Measurements from ENCODE around the gene ZNF175. TPM values are rescaled to one million over a fixed set of nuclear protein-coding genes. Genes with fewer than 3 reads are reported as not detected.

The ZNF175 gene
- total and polyA plus RNA-seq, 12 donors: 2.1 to 14.5 (median 6.6) TPM

- intact Hi-C loops (cut with DNase I): no loop called here
- no peaks in the 10 kb centered on the region for H3K27me3 ChIP-seq
- H3K9me3 ChIP-seq (replicated peaks in 1 of 3): no peaks in the 10 kb centered on the region
- no peak overlapping the region for H3K27ac ChIP-seq
- TF ChIP-seq, protein P1, sequence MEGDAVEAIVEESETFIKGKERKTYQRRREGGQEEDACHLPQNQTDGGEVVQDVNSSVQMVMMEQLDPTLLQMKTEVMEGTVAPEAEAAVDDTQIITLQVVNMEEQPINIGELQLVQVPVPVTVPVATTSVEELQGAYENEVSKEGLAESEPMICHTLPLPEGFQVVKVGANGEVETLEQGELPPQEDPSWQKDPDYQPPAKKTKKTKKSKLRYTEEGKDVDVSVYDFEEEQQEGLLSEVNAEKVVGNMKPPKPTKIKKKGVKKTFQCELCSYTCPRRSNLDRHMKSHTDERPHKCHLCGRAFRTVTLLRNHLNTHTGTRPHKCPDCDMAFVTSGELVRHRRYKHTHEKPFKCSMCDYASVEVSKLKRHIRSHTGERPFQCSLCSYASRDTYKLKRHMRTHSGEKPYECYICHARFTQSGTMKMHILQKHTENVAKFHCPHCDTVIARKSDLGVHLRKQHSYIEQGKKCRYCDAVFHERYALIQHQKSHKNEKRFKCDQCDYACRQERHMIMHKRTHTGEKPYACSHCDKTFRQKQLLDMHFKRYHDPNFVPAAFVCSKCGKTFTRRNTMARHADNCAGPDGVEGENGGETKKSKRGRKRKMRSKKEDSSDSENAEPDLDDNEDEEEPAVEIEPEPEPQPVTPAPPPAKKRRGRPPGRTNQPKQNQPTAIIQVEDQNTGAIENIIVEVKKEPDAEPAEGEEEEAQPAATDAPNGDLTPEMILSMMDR (IDR thresholded peaks at IDR 0.05): no peak
- TF ChIP-seq POLR2A (IDR thresholded peaks at IDR 0.05): no peak
- no peak for DNase-seq
- no peaks in the 10 kb centered on the region for H3K36me3 ChIP-seq (replicated peaks in 1 of 2)
- 59 to 62% (median 60%) methylated on average over 6 of the region's 6 CpGs for WGBS, 4 donors
- no peak overlapping the region for H3K4me3 ChIP-seq
- H3K4me1 ChIP-seq (replicated peaks in 1 of 2): no peaks in the 10 kb centered on the region
These were observed 36.0 kb downstream of the ZNF175 start for GRCh38 chr19:51607077-51607476.

- no peak for TF ChIP-seq POLR2A (IDR thresholded peaks at IDR 0.05)
- TF ChIP-seq, protein P1 (IDR thresholded peaks at IDR 0.05): peak; percentile 21 to 75 (median 48)
- Histone ChIP-seq H3K36me3 (replicated peaks in 1 of 2) (no peaks in the 10 kb centered on the region), H3K9me3 (replicated peaks in 1 of 3) (no peaks in the 10 kb centered on the region), H3K4me1 (replicated peaks in 1 of 2) (no peaks in the 10 kb centered on the region), H3K4me3 (no peak overlapping the region), H3K27ac (no peak overlapping the region), H3K27me3 (peaks cover under 1% of the 10 kb centered on the region)
- peak; percentile 64 to 90 (median 74) for DNase-seq
- 21 to 31% (median 23%) methylated on average over 12 to 13 of the region's 13 CpGs for WGBS, 4 donors
- intact Hi-C loops (cut with DNase I): no loop called here
These were observed 37.0 kb downstream of the ZNF175 start for GRCh38 chr19:51607920-51608562.

DNA sequence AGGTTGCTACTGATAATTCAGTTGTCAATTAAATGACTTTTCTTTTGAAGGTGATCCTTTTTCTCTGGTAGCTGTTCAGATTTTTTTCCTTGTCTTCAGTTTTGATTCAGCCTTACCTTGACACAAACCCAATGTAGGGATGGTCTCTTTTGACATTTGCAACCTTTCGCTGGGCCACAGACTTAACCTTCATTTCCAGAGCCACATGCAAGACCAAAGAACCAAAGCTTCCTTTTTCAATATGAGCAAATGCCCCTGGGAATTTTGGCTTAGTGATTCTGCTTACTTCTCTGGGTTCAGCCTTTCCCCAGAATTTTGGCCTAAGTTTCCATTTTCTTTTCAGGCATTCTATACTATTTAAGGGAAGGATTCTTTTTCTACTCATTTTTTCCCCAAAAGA, 39.5 kb downstream of the ZNF175 start:
- no peaks in the 10 kb centered on the region for H3K9me3 ChIP-seq (replicated peaks in 1 of 3)
- H3K4me3 ChIP-seq: no peak overlapping the region
- 78 to 82% (median 80%) methylated on average over 1 of the region's 1 CpG for WGBS, 4 donors
- intact Hi-C loops (cut with DNase I): no loop called here
- H3K36me3 ChIP-seq (replicated peaks in 1 of 2): no peaks in the 10 kb centered on the region
- DNase-seq: no peak
- H3K27me3 ChIP-seq: peaks cover 15% of the 10 kb centered on the region
- TF ChIP-seq, protein P1 (IDR thresholded peaks at IDR 0.05): no peak
- TF ChIP-seq POLR2A (IDR thresholded peaks at IDR 0.05): no peak
- H3K27ac ChIP-seq: no peak overlapping the region
- H3K4me1 ChIP-seq (replicated peaks in 1 of 2): no peaks in the 10 kb centered on the region

- WGBS, 4 donors: 49 to 71% (median 63%) methylated on average over 5 of the region's 5 CpGs
- Histone ChIP-seq H3K4me3 (no peak overlapping the region), H3K4me1 (replicated peaks in 1 of 2) (no peaks in the 10 kb centered on the region), H3K27ac (no peak overlapping the region), H3K27me3 (peaks cover 15% of the 10 kb centered on the region), H3K9me3 (replicated peaks in 1 of 3) (no peaks in the 10 kb centered on the region), H3K36me3 (replicated peaks in 1 of 2) (no peaks in the 10 kb centered on the region)
- no peak for DNase-seq
- intact Hi-C loops (cut with DNase I): no loop called here
- TF ChIP-seq, protein P1 (IDR thresholded peaks at IDR 0.05): no peak
These were observed 43.7 kb downstream of the ZNF175 start for GRCh38 chr19:51614789-51615188.
